Measurements from ENCODE around the gene DEFB121. TPM values are rescaled to one million over a fixed set of nuclear protein-coding genes. Genes with fewer than 3 reads are reported as not detected.
"Not testable (repeated sequence)": the region's sequence is repeated elsewhere in the genome, so short reads cannot be mapped to it uniquely, and the experiment has no call there.

Gene DEFB121
- total RNA-seq, 2 donors from 2014 or later = not detected

GRCh38 chr20:31390490-31390889, 15.5 kb downstream of the DEFB121 start, which contains the start of gene DEFB119:
Gene DEFB119 (minus strand): TSS chr20:31390590. CDS start chr20:31390483, 107 bp downstream.
- TF ChIP-seq, protein P1, sequence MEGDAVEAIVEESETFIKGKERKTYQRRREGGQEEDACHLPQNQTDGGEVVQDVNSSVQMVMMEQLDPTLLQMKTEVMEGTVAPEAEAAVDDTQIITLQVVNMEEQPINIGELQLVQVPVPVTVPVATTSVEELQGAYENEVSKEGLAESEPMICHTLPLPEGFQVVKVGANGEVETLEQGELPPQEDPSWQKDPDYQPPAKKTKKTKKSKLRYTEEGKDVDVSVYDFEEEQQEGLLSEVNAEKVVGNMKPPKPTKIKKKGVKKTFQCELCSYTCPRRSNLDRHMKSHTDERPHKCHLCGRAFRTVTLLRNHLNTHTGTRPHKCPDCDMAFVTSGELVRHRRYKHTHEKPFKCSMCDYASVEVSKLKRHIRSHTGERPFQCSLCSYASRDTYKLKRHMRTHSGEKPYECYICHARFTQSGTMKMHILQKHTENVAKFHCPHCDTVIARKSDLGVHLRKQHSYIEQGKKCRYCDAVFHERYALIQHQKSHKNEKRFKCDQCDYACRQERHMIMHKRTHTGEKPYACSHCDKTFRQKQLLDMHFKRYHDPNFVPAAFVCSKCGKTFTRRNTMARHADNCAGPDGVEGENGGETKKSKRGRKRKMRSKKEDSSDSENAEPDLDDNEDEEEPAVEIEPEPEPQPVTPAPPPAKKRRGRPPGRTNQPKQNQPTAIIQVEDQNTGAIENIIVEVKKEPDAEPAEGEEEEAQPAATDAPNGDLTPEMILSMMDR (IDR thresholded peaks at IDR 0.05) = no peak
- Histone ChIP-seq H3K27me3 (no peaks in the 10 kb centered on the region), H3K4me3 (no peak within 1 kb of the TSS), H3K36me3 (no peaks in the 10 kb centered on the region), H3K9me3 (no peaks in the 10 kb centered on the region), H3K27ac (no peak within 1 kb of the TSS), H3K4me1 (no peaks in the 10 kb centered on the region)
- no peak for DNase-seq (ENCODE audit: low spot score)

GRCh38 chr20:31374346-31374745, 31.7 kb downstream of the DEFB121 start:
- H3K4me3 ChIP-seq = no peak overlapping the region
- no peak overlapping the region for H3K27ac ChIP-seq
- no peaks in the 10 kb centered on the region for H3K27me3 ChIP-seq
- no peak for DNase-seq (ENCODE audit: low spot score)
- H3K4me1 ChIP-seq = no peaks in the 10 kb centered on the region
- peaks cover 0 to 11% of the 10 kb centered on the region in 2 donors for H3K9me3 ChIP-seq
- TF ChIP-seq, protein P1 (IDR thresholded peaks at IDR 0.05) = no peak
- H3K36me3 ChIP-seq = no peaks in the 10 kb centered on the region

GRCh38 chr20:31368301-31368700, 37.7 kb downstream of the DEFB121 start, which contains the start of gene DEFB118:
Gene DEFB118 (plus strand): TSS chr20:31368601. CDS start chr20:31368651, 50 bp downstream.
- no peaks in the 10 kb centered on the region for H3K27me3 ChIP-seq
- no peak within 1 kb of the TSS for H3K27ac ChIP-seq
- H3K4me3 ChIP-seq = no peak within 1 kb of the TSS
- H3K9me3 ChIP-seq = no peaks in the 10 kb centered on the region
- TF ChIP-seq, protein P1 (IDR thresholded peaks at IDR 0.05) = no peak
- no peak for DNase-seq (ENCODE audit: low spot score)
- H3K4me1 ChIP-seq = no peaks in the 10 kb centered on the region
- no peaks in the 10 kb centered on the region for H3K36me3 ChIP-seq

DNA sequence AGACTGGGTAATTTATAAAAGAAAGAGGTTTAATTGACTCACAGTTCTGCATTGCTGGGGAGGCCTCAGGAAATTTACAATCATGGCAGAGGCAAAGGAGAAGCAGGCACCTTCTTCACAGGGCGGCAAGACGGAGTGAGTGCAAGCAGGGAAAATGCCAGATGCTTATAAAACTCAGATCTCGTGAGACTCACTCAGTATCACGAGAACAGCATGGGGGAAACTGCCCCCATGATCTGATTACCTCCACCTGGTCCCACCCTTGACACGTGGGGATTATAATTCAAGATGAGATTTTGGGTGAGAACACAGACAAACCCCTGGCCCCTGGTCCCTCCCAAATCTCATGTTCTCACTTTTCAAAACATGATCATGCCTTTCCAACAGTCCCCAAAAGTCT, 41.7 kb downstream of the DEFB121 start:
- not testable (repeated sequence) for DNase-seq (ENCODE audit: low spot score); H3K4me3 ChIP-seq; H3K27ac ChIP-seq; H3K4me1 ChIP-seq; H3K27me3 ChIP-seq; H3K36me3 ChIP-seq; H3K9me3 ChIP-seq

DNA sequence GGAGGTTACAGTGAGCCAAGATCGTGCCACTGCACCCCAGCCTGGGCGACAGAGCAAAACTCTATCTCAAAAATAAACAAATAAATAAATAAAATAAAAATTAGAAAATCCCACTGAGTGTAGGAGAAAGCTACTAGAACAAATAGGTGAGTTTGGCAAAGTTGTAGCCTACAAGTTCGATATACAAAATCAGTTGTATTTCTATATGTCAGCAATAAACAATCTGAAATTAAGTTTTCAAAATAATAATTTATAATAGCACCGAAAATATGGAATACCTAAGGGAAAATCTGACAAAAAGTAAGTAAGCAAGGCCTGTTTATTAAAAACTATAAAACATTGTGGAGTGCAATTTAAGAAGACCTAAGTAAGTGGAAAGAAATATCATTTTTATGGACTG, 42.7 kb downstream of the DEFB121 start:
- H3K4me3 ChIP-seq = no peak overlapping the region
- H3K27me3 ChIP-seq = no peaks in the 10 kb centered on the region
- DNase-seq (ENCODE audit: low spot score) = no peak
- TF ChIP-seq, protein P1 (IDR thresholded peaks at IDR 0.05) = no peak
- H3K36me3 ChIP-seq = no peaks in the 10 kb centered on the region
- no peaks in the 10 kb centered on the region for H3K4me1 ChIP-seq
- no peak overlapping the region for H3K27ac ChIP-seq
- H3K9me3 ChIP-seq = no peaks in the 10 kb centered on the region

DNA sequence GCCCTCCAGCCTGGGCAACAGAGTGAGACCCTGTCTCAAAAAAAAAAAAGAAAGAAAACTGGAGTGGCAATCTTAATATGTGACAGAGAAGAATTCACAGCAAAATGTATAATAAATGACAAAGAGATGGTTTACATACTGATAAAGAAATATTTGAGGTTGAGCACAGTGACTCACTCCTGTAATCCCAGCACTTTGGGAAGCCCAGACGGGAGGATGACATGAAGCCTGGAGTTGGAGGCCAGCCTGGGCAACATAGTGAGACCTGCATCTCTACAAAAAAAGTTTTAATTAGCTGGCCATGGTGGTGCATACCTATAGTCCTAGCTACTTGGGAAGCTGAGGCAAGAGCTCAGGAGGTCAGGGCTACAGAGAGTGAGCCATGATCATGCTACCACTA, 50.0 kb downstream of the DEFB121 start:
- Histone ChIP-seq H3K27ac (no peak overlapping the region), H3K9me3 (no peaks in the 10 kb centered on the region), H3K4me3 (no peak overlapping the region), H3K4me1 (no peaks in the 10 kb centered on the region), H3K27me3 (no peaks in the 10 kb centered on the region), H3K36me3 (no peaks in the 10 kb centered on the region)
- DNase-seq (ENCODE audit: low spot score) = no peak
- TF ChIP-seq, protein P1 (IDR thresholded peaks at IDR 0.05) = no peak

Other genes with a start within 250 kb of the DEFB121 start
- not detected for gene DEFB115, start 148.6 kb downstream of the DEFB121 start, total RNA-seq
- gene DEFB116, start 97.6 kb downstream of the DEFB121 start, total RNA-seq = not detected
- gene DEFB118, start 37.6 kb downstream of the DEFB121 start, total RNA-seq = not detected
- not detected for gene DEFB119, start 15.6 kb downstream of the DEFB121 start, total RNA-seq
- gene DEFB123, start 34.4 kb upstream of the DEFB121 start, total RNA-seq = not detected
- not detected for gene DEFB124, start 68.9 kb upstream of the DEFB121 start, total RNA-seq
- gene REM1, start 69.1 kb upstream of the DEFB121 start, total RNA-seq = 1 to 10 TPM; 3.0 to 3.1 TPM
- gene HM13, start 108.2 kb upstream of the DEFB121 start, total RNA-seq = 10 to 100 TPM; 31.7 to 45.7 TPM
- 100 to 1,000 TPM; 450 to 815 TPM for gene ID1, start 199.1 kb upstream of the DEFB121 start, total RNA-seq
- 1 to 10 TPM; 6.8 to 9.0 TPM for gene COX4I2, start 231.7 kb upstream of the DEFB121 start, total RNA-seq